NCI-H82 treated with DMSO at 0.1 percent for 48 hours (cell line): ENCODE data around the gene RNF113B.

Source experiments
- DNase-seq: peaks from one replicate; lab custom pipeline; 2025; ENCODE audit not compliant: unreplicated experiment; lab: John Stamatoyannopoulos, UW

The RNF113B gene

GRCh38 chr13:98204546-98204945 is 27.5 kb upstream of the RNF113B start:
- no peak for DNase-seq

DNA sequence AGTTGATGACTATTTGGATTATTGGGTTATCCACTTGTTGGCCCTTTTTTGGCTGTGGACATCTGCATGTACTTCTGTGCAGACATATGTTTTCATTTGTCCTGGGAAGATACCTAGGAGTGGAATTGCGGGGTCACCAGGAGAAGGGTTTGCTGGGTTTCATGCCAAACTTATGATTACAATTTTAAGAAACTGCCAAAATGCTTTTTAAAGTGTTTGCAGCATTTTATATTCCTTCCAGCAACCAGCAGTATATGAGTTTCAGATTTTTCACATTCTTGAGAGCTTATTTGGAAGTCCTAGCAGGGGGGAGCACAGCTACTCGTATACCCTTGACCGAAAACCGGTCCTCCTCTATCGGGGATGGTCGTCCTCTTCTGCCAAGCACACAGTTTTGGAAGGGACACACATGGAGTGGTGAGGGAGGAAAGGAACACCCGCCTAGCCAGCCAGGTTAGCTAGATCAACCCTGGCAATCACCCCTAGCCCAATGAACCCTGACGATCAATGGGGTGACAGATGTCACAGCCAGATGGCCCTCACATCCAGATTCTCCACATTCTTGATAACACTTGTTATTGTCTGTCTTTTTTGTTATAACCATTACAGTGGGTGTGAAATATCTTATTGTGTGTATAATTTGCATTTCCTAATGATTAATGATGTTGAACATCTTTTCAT is 26.7 kb upstream of the RNF113B start:
- DNase-seq: no peak

- peak; percentile 30 for DNase-seq
Observed at GRCh38 chr13:98201984-98202383, 24.9 kb upstream of the RNF113B start.

GRCh38 chr13:98201189-98201588 is 24.1 kb upstream of the RNF113B start:
- DNase-seq: no peak

DNA sequence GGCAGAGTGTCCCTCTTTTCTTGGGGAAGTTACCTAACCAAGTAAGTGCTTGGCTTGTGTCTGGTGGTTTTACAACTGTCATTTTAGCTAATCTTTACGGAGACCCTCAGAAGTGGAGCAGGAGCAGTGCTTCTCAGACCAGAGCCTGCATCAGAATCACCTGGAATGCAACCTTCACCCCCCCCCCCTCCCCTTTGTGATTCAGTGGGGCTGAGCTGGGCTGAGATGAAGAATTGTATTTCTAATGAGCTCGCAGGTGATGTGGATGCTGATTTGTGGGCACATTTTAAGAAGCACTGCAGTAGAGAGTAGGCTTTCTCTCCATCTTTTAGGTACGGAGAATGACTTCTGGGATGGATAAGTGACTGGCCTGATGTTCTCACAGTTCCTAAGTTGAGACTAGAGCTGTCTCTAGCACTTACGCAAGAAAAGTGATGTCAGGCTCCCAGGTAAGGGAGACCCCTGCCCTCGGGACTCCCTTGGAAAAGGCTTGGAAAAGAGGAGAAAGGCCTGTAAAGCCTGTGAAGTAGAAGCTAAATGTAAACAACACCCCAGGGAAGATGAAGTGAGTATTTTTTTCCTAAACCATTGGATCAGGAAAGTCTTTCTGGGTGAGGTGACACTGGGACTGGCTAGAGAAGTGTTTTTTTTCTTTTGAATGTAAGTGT is 23.3 kb upstream of the RNF113B start:
- no peak for DNase-seq

DNA sequence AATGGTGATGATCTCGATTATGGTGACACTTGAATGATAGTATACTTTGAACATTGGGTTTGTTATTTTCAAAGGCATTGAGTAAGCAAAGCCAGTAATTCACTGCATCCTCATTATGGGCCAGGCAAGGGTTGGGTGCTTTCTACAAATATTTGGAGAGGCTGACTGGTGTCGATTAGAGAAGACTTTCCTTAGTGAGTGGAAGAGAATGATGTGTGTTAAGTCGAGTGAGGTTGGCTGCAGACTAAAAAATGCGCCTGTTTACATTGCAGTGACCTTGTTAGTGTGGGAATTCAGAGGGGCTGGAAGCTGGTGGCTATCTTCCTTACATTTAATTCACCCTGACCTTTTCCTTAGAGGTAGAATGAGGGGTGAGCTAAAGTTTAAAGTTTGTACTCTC is 22.4 kb upstream of the RNF113B start:
- no peak for DNase-seq

- DNase-seq: no peak
Observed at GRCh38 chr13:98198683-98199082, 21.6 kb upstream of the RNF113B start.

- no peak for DNase-seq
Observed at GRCh38 chr13:98195054-98195791, 18.2 kb upstream of the RNF113B start.

- DNase-seq: no peak
Observed at GRCh38 chr13:98192008-98192407, 14.9 kb upstream of the RNF113B start.

DNA sequence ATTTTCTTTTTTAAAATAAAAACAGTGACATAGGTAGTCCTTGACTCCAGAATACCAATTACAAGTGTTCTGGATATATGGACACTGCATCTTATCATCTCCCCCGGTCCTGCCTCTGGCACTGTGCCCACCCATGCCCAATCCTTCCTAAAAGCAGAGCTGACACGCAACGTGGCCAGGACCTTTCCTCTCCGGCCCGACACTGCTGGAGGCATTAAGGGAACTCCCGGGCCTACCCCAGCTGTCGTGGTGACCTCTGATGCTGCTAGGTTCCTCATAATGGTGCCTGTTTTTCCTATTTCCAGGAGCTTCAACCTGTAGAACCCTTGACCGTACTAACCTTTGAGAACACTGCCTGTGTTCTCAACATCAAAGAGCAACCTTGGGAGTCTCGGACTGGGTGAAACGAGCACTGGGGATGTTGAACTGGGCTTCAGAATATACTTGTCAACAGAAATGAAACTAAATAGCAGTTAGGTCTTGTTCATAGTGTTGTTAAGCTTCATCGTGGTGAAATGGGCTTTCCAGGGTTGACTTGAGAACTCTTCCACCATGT is 13.9 kb upstream of the RNF113B start:
- DNase-seq: no peak

DNA sequence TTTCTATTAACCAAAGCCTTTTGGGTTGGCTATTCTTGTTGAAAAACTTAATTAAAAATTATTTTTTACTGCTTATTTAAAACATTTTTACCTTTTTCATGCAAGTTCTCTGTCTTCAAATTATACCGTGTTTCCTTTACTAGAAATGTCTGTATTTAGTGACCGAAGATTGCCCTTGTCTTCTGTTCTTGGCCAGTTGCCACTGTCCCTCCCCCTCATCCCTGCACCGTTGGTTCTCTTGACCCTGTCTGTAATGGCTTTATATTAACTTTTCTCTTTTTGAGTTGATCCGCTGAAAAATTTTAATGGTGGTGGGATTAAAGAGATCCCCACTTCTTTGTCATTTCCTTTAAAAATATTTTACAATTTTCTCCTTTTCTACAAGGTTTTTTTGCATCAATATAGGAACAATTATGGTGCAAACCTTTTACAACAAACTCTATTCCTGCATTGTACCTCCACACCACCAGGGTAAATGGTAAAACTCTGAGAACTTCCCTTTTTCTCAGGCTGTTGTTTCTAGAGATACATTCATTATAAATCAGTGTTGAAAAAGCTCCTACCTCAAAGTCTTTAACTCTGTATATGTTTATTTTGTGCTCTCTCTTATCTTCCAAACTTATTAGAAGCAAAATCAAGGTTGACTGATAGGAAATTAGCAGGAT is 12.9 kb upstream of the RNF113B start:
- no peak for DNase-seq

GRCh38 chr13:98188544-98189166 is 11.6 kb upstream of the RNF113B start:
- DNase-seq: no peak

GRCh38 chr13:98187965-98188261 is 10.8 kb upstream of the RNF113B start:
- no peak for DNase-seq

- no peak for DNase-seq
Observed at GRCh38 chr13:98187155-98187964, 10.3 kb upstream of the RNF113B start.

- no peak for DNase-seq
Observed at GRCh38 chr13:98184792-98185191, 7.7 kb upstream of the RNF113B start.

- no peak for DNase-seq
Observed at GRCh38 chr13:98182589-98182988, 5.5 kb upstream of the RNF113B start.

GRCh38 chr13:98182153-98182552 is 5.1 kb upstream of the RNF113B start:
- no peak for DNase-seq

- DNase-seq: no peak
Observed at GRCh38 chr13:98181111-98181815, 4.2 kb upstream of the RNF113B start.

- no peak for DNase-seq
Observed at GRCh38 chr13:98180092-98180491, 3.0 kb upstream of the RNF113B start.

GRCh38 chr13:98175823-98176222 is 1.2 kb downstream of the RNF113B start:
- peak; percentile 70 for DNase-seq
